Measurements from ENCODE around the gene PLEKHG4B.
"Not testable (repeated sequence)": the region's sequence is repeated elsewhere in the genome, so short reads cannot be mapped to it uniquely, and the experiment has no call there.

PLEKHG4B gene

DNA sequence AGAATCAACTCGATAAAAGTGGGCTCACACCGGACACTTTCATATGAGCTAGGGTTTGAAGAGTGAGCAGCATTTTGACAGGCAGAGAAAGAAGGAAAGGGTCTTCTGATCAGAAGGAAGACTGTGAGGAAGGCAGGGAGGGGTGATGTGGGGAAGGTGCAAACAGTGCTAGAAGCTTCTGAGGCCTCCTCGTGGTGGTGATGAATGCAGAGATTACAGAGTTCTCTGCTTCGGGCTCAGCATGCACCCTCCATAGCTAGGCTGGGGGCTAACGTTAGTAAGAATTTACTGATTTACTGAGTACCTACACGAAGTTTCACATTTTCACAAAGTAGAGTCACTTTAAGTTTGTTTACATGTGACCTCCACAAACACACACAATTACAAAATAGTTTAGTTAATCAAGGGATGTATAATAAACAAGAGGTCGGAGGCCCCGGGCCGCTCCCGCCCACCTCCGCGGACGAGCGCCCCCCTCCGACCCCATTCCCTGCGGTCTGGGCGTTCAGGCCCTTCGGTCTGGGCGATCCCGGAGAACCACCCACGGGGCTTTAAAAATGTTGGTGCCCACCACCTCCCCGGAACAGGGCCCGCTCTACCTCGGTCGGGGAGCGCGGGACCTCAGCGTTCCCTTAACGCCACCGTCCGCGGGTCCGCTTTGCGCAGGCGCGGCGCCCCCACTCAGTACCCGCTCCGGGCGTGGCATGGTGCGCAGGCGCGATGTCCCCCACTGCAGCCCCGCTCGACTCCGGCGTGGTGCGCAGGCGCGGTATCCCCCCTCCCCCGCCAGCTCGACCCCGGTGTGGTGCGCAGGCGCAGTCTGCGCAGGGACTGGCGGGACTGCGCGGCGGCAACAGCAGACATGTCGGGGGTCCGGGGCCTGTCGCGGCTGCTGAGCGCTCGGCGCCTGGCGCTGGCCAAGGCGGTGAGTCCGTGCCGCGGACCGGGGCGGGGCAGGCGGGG, 125.8 kb downstream of the PLEKHG4B start, which contains the start of the genes CCDC127 and SDHA:
CCDC127 (minus strand) TSS at position 660 of the 963 bp plus-strand sequence. CDS start 1,304 bp downstream, outside the sequence.
SDHA (plus strand) TSS at position 827 of the 963 bp plus-strand sequence; CDS start at position 863, 36 bp downstream.
- not testable (repeated sequence) for H3K27me3 ChIP-seq (ENCODE audit: control insufficient read depth in 3 of 3, insufficient read depth in 3 of 3, low read depth in 1 of 3, low read length in 3 of 3); H4K8ac ChIP-seq (ENCODE audit: low read depth, low read length); H3K9me3 ChIP-seq (replicated peaks in 1 of 2; ENCODE audit: control insufficient read depth in 2 of 2, insufficient read depth in 1 of 2, low read depth in 1 of 2, low read length in 2 of 2); H2BK15ac ChIP-seq (ENCODE audit: low read length); H4K91ac ChIP-seq (ENCODE audit: low read depth, low read length, poor library complexity); H2BK120ac ChIP-seq (ENCODE audit: low read depth, low read length); H3K4me1 ChIP-seq (ENCODE audit: control insufficient read depth in 2 of 2, insufficient read depth in 1 of 2, low read depth in 1 of 2, low read length in 2 of 2); H3K79me1 ChIP-seq (ENCODE audit: low read depth, low read length); H2BK12ac ChIP-seq (ENCODE audit: low read length); H3K4ac ChIP-seq (ENCODE audit: low read length); H3K14ac ChIP-seq (ENCODE audit: low read length)
- no CpG with 5 or more reads among the region's 75 CpGs for WGBS, 2 donors (ENCODE audit: extremely low coverage in 2 of 2, insufficient read length in 2 of 2, insufficient replicate concordance in 1 of 2)
- H3K9ac ChIP-seq (ENCODE audit: low read depth, low read length, poor library complexity) = peak within 1 kb of the TSS; percentile 81
- H3K23ac ChIP-seq (ENCODE audit: low read depth, low read length, poor library complexity) = peak within 1 kb of the TSS; percentile 65
- peak within 1 kb of the TSS; percentile 90 for H3K18ac ChIP-seq (ENCODE audit: low read length)
- peak within 1 kb of the TSS; percentile 24 for H2AK5ac ChIP-seq (ENCODE audit: low read depth, low read length)
- H3K36me3 ChIP-seq (replicated peaks in 1 of 2; ENCODE audit: control insufficient read depth in 2 of 2, insufficient read depth in 2 of 2, low read length in 2 of 2) = peaks cover 8 to 27% of the 10 kb centered on the region in 2 donors
- peak within 1 kb of the TSS; percentile 72 for H3K4me2 ChIP-seq (ENCODE audit: insufficient read depth, low read length, poor library complexity, severe bottlenecking)
- H3K27ac ChIP-seq (replicated peaks; ENCODE audit: low read length) = peak within 1 kb of the TSS; percentile 79
- H2BK5ac ChIP-seq (ENCODE audit: low read length) = peak within 1 kb of the TSS; percentile 61
- H2AFZ ChIP-seq (ENCODE audit: low read length) = peak within 1 kb of the TSS; percentile 93
- DNase-seq (ENCODE audit: low spot score) = peak; percentile 98
- H3K4me3 ChIP-seq (ENCODE audit: low read length in 2 of 2) = peak within 1 kb of the TSS; percentile 86 to 97

DNA sequence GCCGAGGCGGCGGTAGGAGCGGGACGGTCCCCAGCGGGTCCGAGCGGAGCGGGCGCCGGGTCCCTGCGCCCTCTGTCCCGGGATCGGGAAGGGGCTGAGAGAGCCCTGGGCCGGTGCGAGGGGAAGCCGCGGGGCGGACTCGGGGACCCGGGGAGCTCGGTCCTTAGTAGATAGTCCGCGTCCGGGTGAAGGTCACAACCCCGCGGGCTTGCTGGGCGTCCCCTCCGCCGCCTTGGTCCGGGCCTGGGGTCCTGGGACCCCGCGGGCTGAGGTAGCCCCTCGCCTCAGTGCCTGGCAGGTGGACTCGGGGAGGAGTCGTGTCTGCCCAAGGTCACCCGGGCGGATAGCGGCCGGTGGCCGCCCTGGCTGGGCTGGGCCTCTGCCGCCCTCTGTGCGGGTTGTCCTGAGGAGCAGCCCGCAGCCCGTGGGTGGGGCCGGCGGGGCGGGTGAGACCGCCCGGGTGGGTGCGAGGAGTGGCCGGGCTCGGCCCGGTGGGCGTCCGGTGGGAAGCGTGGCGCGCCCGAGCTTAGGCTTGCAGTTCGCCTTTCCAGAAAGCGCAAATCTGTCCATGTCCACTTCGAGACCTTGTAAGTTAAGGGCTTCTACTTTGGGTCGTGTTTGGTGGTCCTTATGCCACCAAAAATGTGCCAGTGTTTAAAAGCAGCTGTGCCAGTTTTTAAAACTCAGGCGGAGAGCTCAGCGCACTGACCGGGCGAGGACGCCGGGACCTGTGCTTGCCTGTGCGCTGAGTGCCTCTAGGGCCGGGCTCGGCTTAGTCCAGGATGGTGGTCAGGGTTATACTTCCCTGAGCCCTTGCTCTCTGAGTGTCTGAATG, 126.7 kb downstream of the PLEKHG4B start:
- WGBS, 2 donors (ENCODE audit: extremely low coverage in 2 of 2, insufficient read length in 2 of 2, insufficient replicate concordance in 1 of 2) = no CpG with 5 or more reads among the region's 73 CpGs

DNA sequence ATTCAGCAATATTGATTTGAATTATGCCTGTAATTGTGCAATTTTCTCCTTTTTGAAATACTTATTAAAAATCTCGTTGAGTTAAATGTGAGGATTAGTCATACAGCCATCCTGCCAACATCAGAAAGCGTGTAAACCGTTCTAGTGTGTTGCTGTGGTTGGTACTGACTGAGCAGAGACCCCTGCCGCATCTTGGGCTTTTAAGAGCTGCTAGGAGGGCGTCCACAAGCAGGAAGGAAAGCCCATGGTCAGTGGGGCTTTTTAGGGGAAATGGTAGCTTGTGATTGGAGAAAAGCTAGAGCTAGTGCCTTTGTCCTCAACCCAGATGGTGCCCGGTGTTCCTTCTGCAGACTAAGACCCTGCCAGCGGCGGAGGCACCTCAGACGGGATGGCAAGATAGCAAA, 127.5 kb downstream of the PLEKHG4B start:
- peak overlapping the region; percentile 37 for H3K4me2 ChIP-seq (ENCODE audit: insufficient read depth, low read length, poor library complexity, severe bottlenecking)
- no peak overlapping the region for H4K8ac ChIP-seq (ENCODE audit: low read depth, low read length)
- H2BK5ac ChIP-seq (ENCODE audit: low read length) = no peak overlapping the region
- H2AK5ac ChIP-seq (ENCODE audit: low read depth, low read length) = no peak overlapping the region
- H2BK120ac ChIP-seq (ENCODE audit: low read depth, low read length) = no peak overlapping the region
- peaks cover 4% of the 10 kb centered on the region for H3K79me1 ChIP-seq (ENCODE audit: low read depth, low read length)
- H3K23ac ChIP-seq (ENCODE audit: low read depth, low read length, poor library complexity) = no peak overlapping the region
- no peak overlapping the region for H3K18ac ChIP-seq (ENCODE audit: low read length)
- no peak overlapping the region for H4K91ac ChIP-seq (ENCODE audit: low read depth, low read length, poor library complexity)
- no peak overlapping the region for H3K4ac ChIP-seq (ENCODE audit: low read length)
- H3K9me3 ChIP-seq (replicated peaks in 1 of 2; ENCODE audit: control insufficient read depth in 2 of 2, insufficient read depth in 1 of 2, low read depth in 1 of 2, low read length in 2 of 2) = no peaks in the 10 kb centered on the region
- no CpG with 5 or more reads among the region's 9 CpGs for WGBS, 2 donors (ENCODE audit: extremely low coverage in 2 of 2, insufficient read length in 2 of 2, insufficient replicate concordance in 1 of 2)
- DNase-seq (ENCODE audit: low spot score) = no peak
- peaks cover 3 to 8% of the 10 kb centered on the region in 2 donors for H3K4me1 ChIP-seq (ENCODE audit: control insufficient read depth in 2 of 2, insufficient read depth in 1 of 2, low read depth in 1 of 2, low read length in 2 of 2)
- no peak overlapping the region for H3K14ac ChIP-seq (ENCODE audit: low read length)
- no peak overlapping the region for H3K9ac ChIP-seq (ENCODE audit: low read depth, low read length, poor library complexity)
- H2BK12ac ChIP-seq (ENCODE audit: low read length) = no peak overlapping the region
- peak overlapping the region in 1 of 2 donors; percentile 86 for H3K4me3 ChIP-seq (ENCODE audit: low read length in 2 of 2)
- no peak overlapping the region for H2AFZ ChIP-seq (ENCODE audit: low read length)
- no peaks in the 10 kb centered on the region for H3K27me3 ChIP-seq (ENCODE audit: control insufficient read depth in 3 of 3, insufficient read depth in 3 of 3, low read depth in 1 of 3, low read length in 3 of 3)
- H3K27ac ChIP-seq (replicated peaks; ENCODE audit: low read length) = no peak overlapping the region
- peaks cover 7 to 31% of the 10 kb centered on the region in 2 donors for H3K36me3 ChIP-seq (replicated peaks in 1 of 2; ENCODE audit: control insufficient read depth in 2 of 2, insufficient read depth in 2 of 2, low read length in 2 of 2)
- H2BK15ac ChIP-seq (ENCODE audit: low read length) = no peak overlapping the region

More for the DNA sequence above, 126.7 kb downstream of the PLEKHG4B start:
- H3K9ac ChIP-seq (ENCODE audit: low read depth, low read length, poor library complexity) = peak overlapping the region; percentile 81
- H3K4ac ChIP-seq (ENCODE audit: low read length) = no peak overlapping the region
- peaks cover 3 to 8% of the 10 kb centered on the region in 2 donors for H3K4me1 ChIP-seq (ENCODE audit: control insufficient read depth in 2 of 2, insufficient read depth in 1 of 2, low read depth in 1 of 2, low read length in 2 of 2)
- no peak overlapping the region for H2BK12ac ChIP-seq (ENCODE audit: low read length)
- peak overlapping the region; percentile 61 for H2BK5ac ChIP-seq (ENCODE audit: low read length)
- H4K91ac ChIP-seq (ENCODE audit: low read depth, low read length, poor library complexity) = no peak overlapping the region
- DNase-seq (ENCODE audit: low spot score) = peak; percentile 24
- no peak overlapping the region for H3K14ac ChIP-seq (ENCODE audit: low read length)
- H3K23ac ChIP-seq (ENCODE audit: low read depth, low read length, poor library complexity) = peak overlapping the region; percentile 65
- H2BK120ac ChIP-seq (ENCODE audit: low read depth, low read length) = no peak overlapping the region
- H3K4me2 ChIP-seq (ENCODE audit: insufficient read depth, low read length, poor library complexity, severe bottlenecking) = peak overlapping the region; percentile 72
- peak overlapping the region; percentile 88 for H2AFZ ChIP-seq (ENCODE audit: low read length)
- no peak overlapping the region for H3K27ac ChIP-seq (replicated peaks; ENCODE audit: low read length)
- H3K9me3 ChIP-seq (replicated peaks in 1 of 2; ENCODE audit: control insufficient read depth in 2 of 2, insufficient read depth in 1 of 2, low read depth in 1 of 2, low read length in 2 of 2) = no peaks in the 10 kb centered on the region
- peaks cover 4% of the 10 kb centered on the region for H3K79me1 ChIP-seq (ENCODE audit: low read depth, low read length)
- peaks cover 7 to 31% of the 10 kb centered on the region in 2 donors for H3K36me3 ChIP-seq (replicated peaks in 1 of 2; ENCODE audit: control insufficient read depth in 2 of 2, insufficient read depth in 2 of 2, low read length in 2 of 2)
- H2BK15ac ChIP-seq (ENCODE audit: low read length) = no peak overlapping the region
- no peak overlapping the region for H4K8ac ChIP-seq (ENCODE audit: low read depth, low read length)
- H3K4me3 ChIP-seq (ENCODE audit: low read length in 2 of 2) = peak overlapping the region; percentile 86 to 97
- no peaks in the 10 kb centered on the region for H3K27me3 ChIP-seq (ENCODE audit: control insufficient read depth in 3 of 3, insufficient read depth in 3 of 3, low read depth in 1 of 3, low read length in 3 of 3)
- peak overlapping the region; percentile 77 for H3K18ac ChIP-seq (ENCODE audit: low read length)
- H2AK5ac ChIP-seq (ENCODE audit: low read depth, low read length) = peak overlapping the region; percentile 24

Measured in neuronal stem cell (in vitro differentiated cells).